Transverse colon (tissue), 4 donors: ENCODE data around the gene C11orf52.
A peak's percentile ranks its signal among the peaks of the same experiment; 100 is the strongest.

ENCODE experiments used
- POLR2A ChIP-seq: fragments of 450-650 bp; IDR thresholded peaks from one replicate; pipeline ENCODE4 v1.6.1; 2016; ENCODE audit warnings: antibody characterized with exemption, mild to moderate bottlenecking, moderate library complexity
- POLR2AphosphoS5 ChIP-seq, 3 donors: sonication (generic); formaldehyde crosslinking; IDR thresholded peaks; one replicate each; pipeline ENCODE4 v1.6.1; 2016; ENCODE audit warnings: antibody characterized with exemption in 3 of 3
- TF ChIP-seq, protein P1 (sequence below), 5 experiments: fragments of 200-600 bp in 3 of 5; fragments of 450-650 bp in 2 of 5; sonication (generic) in 3 of 5; IDR thresholded peaks; 1 replicate in 2 of 5; 2 replicates in 3 of 5; pipeline ENCODE4 v1.5.1; 2016 to 2017; ENCODE audit warnings: antibody characterized with exemption in 5 of 5, inconsistent platforms in 3 of 5, mild to moderate bottlenecking in 2 of 5, moderate library complexity in 1 of 5

DNA sequence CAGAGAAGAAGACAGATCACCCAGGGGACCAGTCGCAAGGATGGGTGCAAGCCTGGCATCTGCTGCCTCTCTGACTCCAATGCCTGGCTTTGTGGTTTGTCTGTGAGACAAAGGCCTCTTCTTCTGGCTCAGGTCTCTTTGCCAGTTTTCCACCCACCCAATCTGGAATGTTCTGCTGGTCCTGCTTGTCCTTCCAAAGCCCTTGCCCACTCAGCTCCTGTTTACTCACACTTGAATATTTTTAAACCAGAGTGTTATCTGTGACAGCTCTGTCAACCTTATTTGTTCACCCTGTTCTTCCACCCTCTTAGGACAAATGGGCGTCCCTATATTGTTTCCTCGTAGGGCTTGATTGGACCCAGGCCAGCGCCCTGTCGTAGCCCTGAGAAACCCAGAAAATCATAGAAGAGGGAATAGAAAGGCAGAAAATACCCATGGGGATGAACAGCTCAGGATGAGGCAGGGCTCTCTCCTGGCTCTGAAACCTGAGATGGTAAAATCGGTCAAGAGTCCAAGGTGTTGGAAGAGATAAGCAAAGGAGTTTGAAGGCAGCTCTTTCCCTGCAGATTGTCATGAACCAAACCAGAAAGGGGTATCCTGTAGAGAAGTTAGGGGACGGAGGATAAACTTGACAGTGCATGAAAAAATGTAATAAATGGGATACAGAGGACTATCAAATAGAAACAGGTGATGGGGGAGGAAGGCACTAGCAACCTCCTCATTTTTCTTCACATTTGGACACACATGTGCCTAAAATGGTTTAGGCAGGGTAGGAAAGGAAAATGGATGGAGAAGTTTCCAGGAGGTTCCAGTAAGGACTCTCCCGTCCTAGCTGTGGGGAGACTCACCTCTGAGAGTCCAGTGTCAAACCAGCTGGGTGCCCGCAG is 7.8 kb upstream of the C11orf52 start:
- TF ChIP-seq, protein P1, sequence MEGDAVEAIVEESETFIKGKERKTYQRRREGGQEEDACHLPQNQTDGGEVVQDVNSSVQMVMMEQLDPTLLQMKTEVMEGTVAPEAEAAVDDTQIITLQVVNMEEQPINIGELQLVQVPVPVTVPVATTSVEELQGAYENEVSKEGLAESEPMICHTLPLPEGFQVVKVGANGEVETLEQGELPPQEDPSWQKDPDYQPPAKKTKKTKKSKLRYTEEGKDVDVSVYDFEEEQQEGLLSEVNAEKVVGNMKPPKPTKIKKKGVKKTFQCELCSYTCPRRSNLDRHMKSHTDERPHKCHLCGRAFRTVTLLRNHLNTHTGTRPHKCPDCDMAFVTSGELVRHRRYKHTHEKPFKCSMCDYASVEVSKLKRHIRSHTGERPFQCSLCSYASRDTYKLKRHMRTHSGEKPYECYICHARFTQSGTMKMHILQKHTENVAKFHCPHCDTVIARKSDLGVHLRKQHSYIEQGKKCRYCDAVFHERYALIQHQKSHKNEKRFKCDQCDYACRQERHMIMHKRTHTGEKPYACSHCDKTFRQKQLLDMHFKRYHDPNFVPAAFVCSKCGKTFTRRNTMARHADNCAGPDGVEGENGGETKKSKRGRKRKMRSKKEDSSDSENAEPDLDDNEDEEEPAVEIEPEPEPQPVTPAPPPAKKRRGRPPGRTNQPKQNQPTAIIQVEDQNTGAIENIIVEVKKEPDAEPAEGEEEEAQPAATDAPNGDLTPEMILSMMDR (IDR thresholded peaks at IDR 0.05): no peak
- no peak for TF ChIP-seq POLR2A
- TF ChIP-seq POLR2AphosphoS5 (IDR thresholded peaks at IDR 0.05): peak in 1 of 3 donors; percentile 9
